AG04449 (cell line): ENCODE results near the gene OR52H1.
"Not testable (repeated sequence)": the region's sequence is repeated elsewhere in the genome, so short reads cannot be mapped to it uniquely, and the experiment has no call there.

Source experiments
- CTCF ChIA-PET: fragments of 350-600 bp; formaldehyde crosslinking; extraction: SDS; loops from one replicate; lab custom pipeline; 2021; ENCODE audit warnings: antibody characterized with exemption; lab: Yijun Ruan, JAX
- POLR2A ChIA-PET: fragments of 400-600, 350-600 bp; formaldehyde crosslinking; extraction: SDS; loops from one replicate; lab custom pipeline; 2020; ENCODE audit warnings: antibody characterized with exemption, inconsistent platforms; lab: Yijun Ruan, JAX
- DNase-seq: peaks from one replicate; pipeline ENCODE4 v3.0.0-alpha.2; 2010; ENCODE audit warnings: low read depth, low spot score
- H3K4me3 ChIP-seq: 2 replicates; pipeline ENCODE4 v1.5.1; 2011; ENCODE audit warnings: low read depth, mild to moderate bottlenecking, control low read depth, low read length
- CTCF ChIP-seq: IDR thresholded peaks from one replicate; pipeline ENCODE4 v1.5.1; 2011; ENCODE audit warnings: mild to moderate bottlenecking, moderate library complexity, low read length, control low read depth, inconsistent platforms; ENCODE audit not compliant: insufficient read depth; ENCODE audit errors: missing control alignments

Gene OR52H1

DNA sequence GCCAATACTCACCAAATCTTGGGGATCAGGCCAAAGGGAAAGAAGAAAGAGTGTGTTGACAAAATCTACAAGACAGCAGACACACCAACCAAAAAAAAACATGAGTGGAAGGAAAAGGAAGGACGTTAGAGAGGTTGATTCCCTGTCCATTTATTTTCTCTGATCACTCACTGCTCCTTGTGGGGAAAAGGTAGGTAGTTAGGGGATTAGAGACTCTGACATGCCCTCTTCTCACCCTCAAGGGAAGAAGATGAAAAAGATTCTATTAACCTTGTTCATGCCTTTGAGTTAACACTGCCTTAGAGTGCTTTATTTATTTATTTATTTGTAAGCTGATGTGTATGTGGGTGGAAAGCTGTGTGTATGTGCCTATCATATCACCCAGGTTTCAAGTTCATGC is at the start of gene OR52H1:
TSS of gene OR52H1 (minus strand) at position 101 of the 400 bp plus-strand sequence. CDS start 3,035 bp downstream, outside the sequence.
- H3K4me3 ChIP-seq = no peak within 1 kb of the TSS
- no peak for DNase-seq
- ChIA-PET CTCF (interaction anchor here (1.0 kb wide), 1 partner anchor 72 kb away, joined by 3 read pairs; no protein-coding TSS in a partner anchor), POLR2A (no interaction called here)
- no peak for TF ChIP-seq CTCF

GRCh38 chr11:5597953-5598352 is 49.6 kb upstream of the OR52H1 start:
- DNase-seq = no peak
- H3K4me3 ChIP-seq = no peak overlapping the region; the same call in 1 of the 2 replicates
- TF ChIP-seq CTCF = no peak
- ChIA-PET POLR2A (no interaction called here), CTCF (interaction anchor here (0.9 to 1.3 kb wide), 2 partner anchors 21 to 211 kb away, joined by 3 to 4 read pairs; partner anchors contain the start of gene OR52N2)

DNA sequence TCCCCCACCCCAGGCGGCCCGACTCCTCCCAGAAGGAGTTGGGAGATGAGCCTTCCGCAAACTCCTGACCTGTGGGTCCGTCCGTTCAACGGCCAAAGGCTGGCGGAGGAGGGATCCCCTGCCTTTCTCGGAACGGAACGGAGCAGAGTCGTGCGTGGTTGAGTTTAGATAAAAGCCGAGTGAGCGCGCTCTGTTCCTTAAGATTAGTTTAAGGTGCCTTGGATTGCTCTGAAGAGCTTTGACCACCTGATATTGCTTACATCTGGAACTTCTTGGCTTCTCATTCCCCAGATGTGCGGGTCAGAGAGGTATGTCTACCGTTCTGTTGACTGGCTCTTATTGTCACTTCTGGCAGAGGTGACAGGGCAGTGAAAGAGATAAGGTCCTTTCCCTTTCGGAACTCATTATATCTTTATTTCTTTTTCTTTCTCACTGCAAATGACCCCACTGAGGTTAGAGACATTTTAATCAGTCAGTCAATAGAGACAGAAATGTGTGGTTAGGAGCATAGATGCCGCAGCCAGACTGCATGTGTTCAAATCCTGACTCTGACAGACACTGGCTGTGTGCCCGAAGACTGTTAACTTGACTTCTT is 48.4 kb upstream of the OR52H1 start, which contains the start of gene TRIM6:
TSS of gene TRIM6 (plus strand) at position 31 of the 595 bp plus-strand sequence. CDS start at position 292, 261 bp downstream.
- ChIA-PET CTCF (interaction anchor here (1.0 kb wide), 1 partner anchor 76 kb away, joined by 3 read pairs; no protein-coding TSS in a partner anchor), POLR2A (interaction anchor here (1.1 to 1.2 kb wide), 3 partner anchors 9 to 232 kb away, joined by 3 read pairs; no protein-coding TSS in a partner anchor)
- peak within 1 kb of the TSS; percentile 65 for H3K4me3 ChIP-seq
- no peak for DNase-seq
- no peak for TF ChIP-seq CTCF

DNA sequence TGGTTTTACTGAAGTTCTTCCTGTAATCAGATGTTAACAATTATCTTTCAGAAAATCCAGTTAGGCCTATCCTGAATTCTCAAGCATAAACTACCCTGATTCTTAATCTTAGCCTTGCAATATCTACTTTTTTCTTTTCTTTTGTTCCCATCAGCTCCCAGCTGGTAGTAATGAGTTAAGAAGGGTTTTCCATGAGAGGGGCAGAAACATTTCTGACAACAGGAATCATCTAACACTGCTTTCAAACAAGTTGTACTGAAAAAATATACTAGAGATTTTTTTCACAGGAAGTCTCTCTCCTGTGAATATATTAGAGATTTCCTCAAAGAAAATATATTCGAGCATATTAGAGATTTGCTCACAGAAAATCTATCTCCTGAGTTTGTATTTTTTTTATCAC is 44.8 kb upstream of the OR52H1 start:
- DNase-seq = no peak
- ChIA-PET CTCF (interaction anchor here (2.2 kb wide), 1 partner anchor 8 kb away, joined by 10 read pairs; no protein-coding TSS in a partner anchor), POLR2A (no interaction called here)
- no peak overlapping the region for H3K4me3 ChIP-seq
- TF ChIP-seq CTCF = no peak

DNA sequence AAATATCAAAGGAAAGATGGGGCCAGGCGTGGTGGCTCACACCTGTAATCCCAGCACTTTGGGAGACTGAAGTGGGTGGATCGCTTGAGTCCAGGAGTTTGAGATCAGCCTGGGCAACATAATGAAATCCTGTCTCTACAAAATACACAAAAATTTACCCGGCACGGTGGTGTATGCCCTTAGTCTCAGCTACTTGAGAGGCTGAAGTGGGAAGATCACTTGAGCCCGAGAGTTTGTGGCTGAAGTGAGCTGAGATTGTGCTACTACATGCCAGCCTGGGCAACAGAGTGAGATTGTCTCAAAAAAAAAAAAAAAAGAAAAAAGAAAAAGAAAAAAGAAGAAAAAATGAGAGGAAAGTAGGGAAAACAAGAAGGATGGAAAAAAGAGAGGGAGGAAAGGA is 44.3 kb upstream of the OR52H1 start:
- TF ChIP-seq CTCF = no peak
- POLR2A ChIA-PET = no interaction called here
- no peak overlapping the region for H3K4me3 ChIP-seq
- DNase-seq = no peak
- CTCF ChIA-PET = interaction anchor here (2.2 kb wide), 1 partner anchor 8 kb away, joined by 10 read pairs; no protein-coding TSS in a partner anchor

DNA sequence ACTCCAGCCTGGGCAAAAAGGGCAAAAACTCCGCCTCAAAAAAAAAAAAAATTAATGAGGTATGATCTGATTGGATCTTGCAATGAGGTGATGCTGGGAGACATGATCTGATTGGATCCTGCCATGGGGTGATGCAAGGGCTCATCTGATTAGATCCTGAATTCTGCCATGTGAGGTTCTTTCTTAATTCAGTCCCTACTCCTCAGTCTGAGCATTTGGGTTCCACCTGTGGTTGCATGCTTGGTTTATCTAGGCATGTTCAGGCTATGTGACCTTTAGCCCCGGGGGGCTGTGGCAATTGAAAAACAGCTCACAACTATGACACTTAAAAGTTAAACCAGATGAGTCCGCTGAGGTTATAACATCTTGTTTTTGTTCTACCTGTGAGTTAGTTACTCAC is 43.3 kb upstream of the OR52H1 start:
- no peak overlapping the region for H3K4me3 ChIP-seq
- ChIA-PET CTCF (interaction anchor here (1.0 to 2.2 kb wide), 3 partner anchors 9 to 13 kb away, joined by 3 to 10 read pairs (median 6); no protein-coding TSS in a partner anchor), POLR2A (no interaction called here)
- TF ChIP-seq CTCF = no peak
- DNase-seq = no peak

DNA sequence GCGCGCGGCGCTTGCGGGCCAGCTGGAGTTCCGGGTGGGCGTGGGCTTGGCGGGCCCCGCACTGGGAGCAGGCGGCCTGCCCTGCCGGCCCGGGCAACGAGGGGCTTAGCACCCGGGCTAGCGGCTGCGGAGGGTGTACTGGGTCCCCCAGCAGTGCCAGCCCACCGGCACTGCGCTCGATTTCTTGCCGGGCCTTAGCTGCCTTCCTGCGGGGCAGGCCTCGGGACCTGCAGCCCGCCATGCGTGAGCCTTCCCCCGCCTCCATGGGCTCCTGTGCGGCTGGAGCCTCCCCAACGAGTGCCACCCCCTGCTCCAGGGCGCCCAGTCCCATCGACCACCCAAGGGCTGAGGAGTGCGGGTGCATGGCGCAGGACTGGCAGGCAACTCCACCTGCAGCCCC is 41.6 kb upstream of the OR52H1 start:
- DNase-seq, CTCF ChIA-PET, POLR2A ChIA-PET, H3K4me3 ChIP-seq: not testable (repeated sequence)

- DNase-seq, CTCF ChIA-PET, H3K4me3 ChIP-seq, POLR2A ChIA-PET: not testable (repeated sequence)
These were observed 36.1 kb upstream of the OR52H1 start for GRCh38 chr11:5584458-5584857.
